Activated CD8-positive, alpha-beta memory T cell treated with anti-CD3 and anti-CD28 coated beads, Interleukin-2, amount 50 U/mL, for 24 hours (primary cell): ENCODE data around the gene RUNX1.
"Not testable (repeated sequence)": the region's sequence is repeated elsewhere in the genome, so short reads cannot be mapped to it uniquely, and the experiment has no call there.

Experiments used
- DNase-seq: peaks from one replicate; pipeline ENCODE4 v3.0.0-alpha.2; 2020; ENCODE audit errors: extremely low read depth

RUNX1 gene

DNA sequence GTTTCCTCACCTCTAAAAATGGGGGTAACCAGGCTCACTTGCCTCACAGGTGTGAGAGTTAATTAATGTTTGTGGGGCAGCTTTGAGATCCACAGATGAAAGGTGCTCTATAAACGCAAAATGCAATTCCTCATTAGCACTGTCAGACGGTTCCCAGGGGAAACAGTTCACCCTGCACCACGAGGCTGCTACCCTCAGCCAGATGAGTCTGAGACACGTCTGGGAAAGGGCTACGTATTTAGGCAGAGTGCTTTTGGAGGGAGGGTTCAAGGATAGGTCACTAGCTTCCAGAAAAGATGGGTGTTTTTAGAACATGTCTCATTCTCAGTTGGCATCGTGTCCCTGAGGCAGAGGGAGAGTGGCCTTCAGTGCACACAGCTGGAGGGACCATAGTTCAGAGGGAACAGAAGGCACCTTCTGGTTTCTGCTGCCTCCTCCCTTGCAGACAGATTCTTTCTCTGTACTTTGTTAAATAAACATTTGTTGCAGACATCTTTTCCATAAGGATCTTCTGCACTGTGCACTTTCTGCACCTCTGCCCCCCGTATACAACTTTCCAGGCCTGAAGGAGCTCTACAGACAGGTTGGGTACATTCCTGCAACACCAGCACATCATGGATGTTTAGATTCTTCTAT lies 240.4 kb downstream of the RUNX1 start:
- no peak for DNase-seq

DNA sequence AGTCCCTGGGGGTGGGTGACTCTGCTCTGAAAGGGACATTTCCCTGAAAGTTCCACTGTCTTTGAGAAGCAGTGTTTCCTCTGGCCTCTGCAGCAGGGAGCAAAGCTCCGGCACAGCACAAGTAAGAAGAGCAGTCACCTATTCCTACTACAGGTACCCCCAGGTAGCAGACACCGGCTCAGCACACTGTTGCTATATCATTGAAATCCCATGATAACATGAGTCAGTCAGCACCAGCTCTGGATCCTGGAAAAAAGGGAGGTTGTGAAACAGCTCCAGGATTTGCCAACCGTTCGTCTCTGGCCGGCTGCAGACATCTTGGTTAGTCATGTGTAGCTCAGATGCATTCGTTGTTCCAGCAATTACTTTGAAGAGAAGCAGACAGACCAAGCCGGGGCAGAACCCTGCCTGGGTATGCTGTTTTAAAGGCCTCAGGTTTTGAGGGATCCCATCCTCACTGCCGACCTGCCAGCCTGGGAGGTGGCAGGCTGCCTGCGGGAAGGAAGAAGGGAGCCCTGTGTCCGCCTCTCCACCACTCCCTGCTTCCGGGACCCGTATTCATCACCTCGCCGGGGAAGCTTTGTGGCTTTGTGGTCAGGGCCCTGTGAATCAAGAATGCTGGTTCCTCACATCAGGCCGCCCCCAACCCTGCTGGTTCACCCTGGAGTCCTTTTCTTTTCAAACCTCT lies 241.1 kb downstream of the RUNX1 start:
- DNase-seq: peak; percentile 44

DNA sequence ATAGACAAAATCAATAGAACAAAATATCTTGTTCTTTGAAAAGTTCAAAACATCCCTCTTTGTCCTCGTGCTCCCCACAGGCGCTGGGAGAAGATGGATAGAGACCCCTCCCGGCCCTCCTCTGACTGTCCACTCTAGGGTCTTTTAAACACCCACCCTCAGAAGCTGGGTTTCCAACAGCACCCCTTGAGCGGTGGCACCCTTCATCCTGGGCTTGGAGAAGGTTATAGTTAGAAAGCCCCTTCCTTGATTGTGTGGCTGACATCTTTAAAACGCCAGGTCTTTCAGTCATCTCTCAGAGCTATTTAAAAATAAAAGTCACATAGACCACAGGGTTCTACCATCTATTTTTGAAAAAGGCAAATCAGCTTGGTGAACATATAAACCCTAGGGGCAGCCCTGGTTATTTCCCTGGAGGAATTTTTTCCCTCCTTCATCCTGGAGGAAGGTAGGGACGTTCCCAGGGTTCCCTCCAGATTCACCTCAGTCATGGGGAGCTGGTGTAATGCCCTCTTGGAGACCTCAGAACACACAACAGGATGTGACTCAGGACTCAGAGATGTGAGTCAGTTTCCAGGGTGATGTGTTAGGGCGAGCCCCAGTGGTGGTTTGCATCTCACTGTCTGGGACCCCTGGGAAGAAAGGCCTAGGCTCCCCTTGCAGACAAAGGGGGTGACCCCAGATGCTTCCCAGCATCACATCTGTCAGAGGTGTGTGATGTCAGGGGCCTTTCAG lies 241.8 kb downstream of the RUNX1 start:
- DNase-seq: peak; percentile 36

DNA sequence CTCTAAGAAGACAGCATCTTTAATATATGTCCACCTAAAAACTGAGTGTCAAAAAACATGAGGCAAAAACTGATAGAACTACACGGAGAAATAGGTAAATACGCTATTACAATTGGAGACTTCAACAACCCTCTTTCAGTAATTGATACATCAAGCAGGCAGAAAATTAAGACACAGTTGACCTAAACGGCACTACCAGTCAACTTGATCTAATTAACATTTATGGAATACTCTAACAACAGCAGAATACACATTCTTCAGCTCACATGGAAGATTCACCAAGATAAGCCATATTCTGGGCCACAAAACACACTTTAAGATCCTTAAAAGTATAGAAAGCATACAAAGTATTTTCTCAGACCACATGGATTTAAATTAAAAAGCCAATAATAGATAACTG lies 242.7 kb downstream of the RUNX1 start:
- no peak for DNase-seq

DNA sequence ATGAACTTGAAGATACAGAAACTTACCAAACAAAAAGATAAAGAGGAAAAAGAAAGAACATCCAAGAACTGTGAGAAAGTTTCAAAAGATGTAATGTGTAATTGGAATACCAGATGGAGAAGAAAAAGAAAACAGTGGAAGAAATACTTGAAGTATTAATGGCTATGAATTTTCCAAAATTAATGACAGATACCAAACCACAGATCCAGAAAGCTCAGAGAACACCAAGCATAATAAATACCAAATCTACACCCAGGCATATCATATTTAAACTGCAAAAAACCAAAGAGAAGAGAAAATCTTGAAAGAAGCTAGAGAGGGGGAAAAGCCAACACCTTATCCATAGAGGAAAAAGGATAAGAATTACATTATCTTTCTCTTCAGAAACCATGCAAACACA lies 243.9 kb downstream of the RUNX1 start:
- DNase-seq: no peak

DNA sequence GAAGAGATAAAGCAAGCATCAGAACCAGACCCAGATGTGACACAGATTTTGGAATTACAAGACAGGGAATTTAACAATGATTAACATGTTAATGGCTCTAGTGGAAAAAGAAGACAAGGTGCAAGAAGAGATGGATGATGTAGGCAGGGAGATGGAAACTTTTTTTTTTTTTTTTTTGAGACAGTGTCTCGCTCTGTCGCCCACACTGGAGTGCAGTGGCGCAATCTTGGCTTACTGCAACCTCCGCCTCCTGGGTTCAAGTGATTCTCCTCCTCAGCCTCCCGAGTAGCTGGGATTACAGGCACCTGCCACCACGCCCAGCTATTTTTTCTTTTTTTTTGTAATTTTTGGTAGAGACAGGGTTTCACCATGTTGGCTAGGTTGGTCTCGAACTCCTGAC lies 244.5 kb downstream of the RUNX1 start:
- DNase-seq: not testable (repeated sequence)

DNA sequence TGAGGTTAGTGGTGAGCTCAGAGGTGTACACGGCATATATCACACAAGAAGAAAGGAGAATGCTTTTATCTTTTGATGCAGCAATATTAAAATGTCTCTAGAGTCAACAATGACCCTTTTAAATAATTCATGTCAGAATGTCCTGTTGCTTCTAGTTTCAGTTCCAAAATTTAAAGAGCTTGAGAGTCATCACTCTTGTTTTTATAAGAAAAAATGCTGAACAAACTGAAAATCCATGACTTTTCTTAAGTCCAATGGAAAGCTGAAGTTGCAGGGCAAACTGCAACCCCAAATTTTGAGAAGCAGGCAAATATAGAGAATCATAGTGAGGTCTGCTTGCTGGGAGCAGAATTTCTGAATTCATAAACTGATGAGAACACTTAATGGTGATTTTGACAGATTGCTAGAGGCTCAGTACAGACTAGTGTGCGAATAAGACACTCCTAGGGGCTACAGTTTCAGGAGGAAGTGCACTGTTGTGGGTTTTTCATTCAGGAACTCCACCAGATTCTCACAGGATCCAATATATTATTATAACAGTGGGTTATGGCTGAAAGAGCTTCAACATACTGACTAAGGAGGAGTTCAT lies 245.2 kb downstream of the RUNX1 start:
- DNase-seq: no peak

DNA sequence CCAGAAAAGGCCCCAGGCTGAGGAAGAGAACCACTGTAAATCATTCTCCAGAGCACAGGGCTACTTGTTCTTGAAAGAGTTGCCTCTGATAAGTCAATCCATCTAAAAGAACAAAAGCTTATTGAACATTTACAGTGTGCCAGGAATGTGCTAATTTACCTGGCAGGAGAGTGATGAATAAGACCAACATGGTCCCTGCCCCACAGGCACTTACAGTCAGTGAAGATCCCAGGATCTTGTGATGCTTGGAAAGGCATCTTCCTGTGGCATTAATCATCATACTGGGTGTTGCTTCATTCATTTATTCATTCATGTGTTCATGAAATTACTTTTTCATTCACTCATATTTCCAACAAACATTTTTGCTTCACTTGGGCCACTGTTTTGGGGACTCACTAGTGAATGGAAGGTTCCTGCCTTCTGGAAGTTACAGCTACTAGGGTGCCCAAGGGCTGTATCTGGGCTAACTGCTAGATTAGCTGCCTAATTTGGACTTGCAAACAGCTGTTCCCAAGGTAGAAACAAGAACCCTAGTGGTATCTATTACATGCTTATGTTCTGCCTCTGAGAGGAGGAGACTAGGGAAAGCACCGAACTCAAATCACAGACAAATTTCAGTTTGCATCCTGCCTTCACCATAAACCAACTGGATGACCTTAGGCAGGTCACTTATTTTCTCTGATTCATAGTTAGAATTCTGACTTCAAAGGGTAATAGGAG lies 246.8 kb downstream of the RUNX1 start:
- no peak for DNase-seq

DNA sequence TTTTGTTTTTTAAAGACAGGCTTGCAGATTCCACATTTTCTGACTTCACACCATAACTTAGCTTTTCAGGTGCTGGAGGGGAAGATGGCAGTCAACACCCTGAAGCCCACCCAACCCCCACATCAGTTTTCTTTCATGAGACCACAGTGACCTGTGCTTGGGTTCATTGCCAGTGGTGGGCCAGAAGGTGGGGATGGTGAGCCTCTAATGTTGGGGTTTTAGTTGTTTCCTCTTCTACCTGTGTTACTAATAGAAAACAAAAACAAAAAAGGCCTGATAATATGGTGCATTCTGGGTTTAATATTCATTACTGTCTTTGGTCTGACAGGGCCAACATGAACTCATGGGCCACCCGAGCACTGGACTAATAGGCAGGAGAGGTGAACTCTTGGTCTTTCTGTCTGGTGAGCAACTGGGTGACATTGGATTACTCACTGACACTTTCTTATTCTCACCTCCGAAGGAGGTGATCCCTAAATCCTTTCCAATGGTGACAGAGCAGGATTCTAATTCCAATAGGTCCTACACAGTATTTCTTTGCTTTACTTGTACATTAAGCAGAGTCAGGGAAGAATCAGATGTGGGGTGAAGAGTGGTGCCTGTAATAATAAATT lies 247.5 kb downstream of the RUNX1 start:
- no peak for DNase-seq

DNA sequence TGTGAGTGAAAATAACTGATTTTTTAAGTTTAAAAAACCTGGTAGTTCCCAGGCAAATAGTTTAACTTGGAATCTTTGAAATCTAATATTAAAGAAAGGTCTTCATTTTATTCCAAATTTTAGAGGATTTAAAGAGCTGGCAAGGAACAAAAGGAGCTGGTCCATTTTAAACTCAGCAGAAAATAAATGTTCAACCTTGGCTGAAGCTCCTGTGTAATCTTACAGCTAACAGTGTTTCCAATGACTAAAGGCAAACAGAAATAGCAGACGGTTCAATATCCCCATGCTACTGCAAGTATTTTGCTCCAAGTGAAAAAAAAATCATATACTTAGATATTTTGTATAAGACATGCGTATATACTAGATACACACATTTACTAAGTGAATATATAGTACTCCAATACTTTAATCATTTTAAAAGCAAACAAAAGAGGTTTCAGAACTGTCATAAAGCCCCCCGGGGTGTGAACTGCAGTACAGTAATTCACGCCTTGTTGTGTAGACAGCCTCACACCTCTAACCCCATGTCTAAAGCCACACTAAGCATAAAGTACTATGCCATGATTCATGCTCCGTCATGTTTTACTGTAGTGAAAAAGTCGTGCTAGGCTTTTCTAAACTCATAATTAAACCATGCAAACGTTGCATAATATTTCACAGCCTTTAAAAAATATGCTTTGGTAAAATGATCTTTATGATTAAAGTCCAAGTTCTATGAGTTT lies 248.1 kb downstream of the RUNX1 start:
- no peak for DNase-seq

DNA sequence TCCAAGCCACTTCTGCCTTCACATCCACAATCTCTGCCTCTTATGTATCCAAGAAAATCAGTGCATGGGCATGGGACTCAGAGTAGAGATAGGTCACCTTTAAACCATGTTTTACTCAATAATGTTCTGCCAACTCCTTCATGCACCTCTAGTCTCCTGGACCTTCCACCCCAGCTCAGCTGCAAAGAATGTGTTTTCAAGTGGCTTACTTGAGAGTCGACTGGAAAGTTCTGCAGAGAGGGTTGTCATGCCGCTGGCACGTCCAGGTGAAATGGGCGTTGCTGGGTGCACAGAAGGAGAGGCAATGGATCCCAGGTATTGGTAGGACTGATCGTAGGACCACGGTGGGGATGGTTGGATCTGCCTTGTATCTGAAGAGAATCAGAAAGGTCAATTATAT lies 250.0 kb downstream of the RUNX1 start:
- no peak for DNase-seq

DNA sequence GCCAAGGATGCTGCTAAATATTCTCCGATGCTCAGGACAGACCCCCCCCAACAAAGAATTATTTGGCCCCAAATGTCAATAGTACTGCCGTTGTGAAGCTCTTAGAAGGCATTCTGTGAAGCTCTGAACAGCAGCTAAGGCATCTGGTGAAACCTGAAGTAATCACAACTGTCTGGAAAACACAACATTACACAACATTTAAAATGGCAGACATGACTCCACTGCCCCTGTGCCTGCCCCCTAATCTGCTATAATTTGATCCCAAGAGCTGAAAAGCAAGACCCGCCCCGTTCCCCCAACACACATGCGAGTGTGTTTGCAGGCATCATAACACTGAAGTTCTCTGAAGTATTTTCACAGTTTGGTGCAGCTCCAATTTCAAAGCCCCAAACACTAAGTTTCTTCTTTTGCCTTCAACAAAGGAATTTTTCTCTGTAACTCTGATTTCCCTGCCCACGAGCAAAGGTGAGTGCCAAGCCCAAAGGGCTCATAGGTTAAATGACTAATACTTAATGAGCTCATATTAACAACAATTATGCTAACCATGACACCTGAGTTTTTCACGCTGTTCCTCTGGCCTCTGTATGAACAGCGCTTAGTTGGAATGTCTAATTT lies 251.1 kb downstream of the RUNX1 start:
- DNase-seq: no peak

DNA sequence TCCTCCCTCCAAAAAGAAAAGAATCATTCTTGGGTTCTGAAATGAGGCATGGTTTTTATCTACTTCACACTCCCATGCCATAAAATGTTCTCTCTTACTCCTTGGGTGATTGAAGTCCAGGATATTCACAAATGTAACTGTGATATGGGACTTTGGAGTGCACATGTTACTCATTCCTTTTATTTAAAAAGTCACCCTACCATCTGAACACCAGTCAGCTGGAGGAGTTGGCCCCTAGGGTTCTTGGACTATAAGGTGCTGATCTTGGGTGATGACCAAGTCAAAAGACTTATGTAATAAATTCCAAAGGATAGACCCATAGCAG lies 251.9 kb downstream of the RUNX1 start:
- no peak for DNase-seq

DNA sequence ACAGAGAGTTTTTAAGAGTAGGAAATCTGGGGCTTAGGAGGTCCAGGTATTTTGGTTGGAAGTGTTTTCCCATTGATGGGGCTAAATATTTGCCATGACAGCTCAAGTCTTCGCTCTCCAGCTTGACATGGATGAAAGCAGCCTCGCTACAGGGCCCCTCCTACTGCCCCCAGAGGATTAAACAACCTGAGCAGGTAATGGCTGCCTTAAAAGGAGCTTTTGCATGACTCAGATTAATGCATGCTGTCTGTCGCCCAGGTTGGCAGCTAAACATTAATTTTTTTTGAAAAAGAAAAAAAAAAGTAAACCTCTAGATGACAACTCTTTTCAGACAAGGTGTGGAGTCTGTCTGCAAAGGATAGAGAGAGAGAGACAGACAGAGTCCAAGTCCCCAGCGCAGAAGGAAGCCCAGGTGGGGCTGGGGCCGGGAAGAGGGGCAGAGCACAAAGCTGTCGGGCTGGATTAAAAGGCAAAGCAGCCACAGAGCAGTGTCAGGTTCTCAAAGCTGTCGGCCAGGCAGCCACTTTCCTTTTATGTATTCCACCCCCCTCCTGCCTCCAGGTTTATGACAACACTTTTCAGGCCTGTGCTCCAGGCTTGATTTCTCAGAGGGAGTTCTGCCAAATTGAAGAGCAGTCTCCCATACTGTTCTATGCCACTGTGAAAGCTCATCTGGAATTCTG lies 252.4 kb downstream of the RUNX1 start:
- DNase-seq: no peak

DNA sequence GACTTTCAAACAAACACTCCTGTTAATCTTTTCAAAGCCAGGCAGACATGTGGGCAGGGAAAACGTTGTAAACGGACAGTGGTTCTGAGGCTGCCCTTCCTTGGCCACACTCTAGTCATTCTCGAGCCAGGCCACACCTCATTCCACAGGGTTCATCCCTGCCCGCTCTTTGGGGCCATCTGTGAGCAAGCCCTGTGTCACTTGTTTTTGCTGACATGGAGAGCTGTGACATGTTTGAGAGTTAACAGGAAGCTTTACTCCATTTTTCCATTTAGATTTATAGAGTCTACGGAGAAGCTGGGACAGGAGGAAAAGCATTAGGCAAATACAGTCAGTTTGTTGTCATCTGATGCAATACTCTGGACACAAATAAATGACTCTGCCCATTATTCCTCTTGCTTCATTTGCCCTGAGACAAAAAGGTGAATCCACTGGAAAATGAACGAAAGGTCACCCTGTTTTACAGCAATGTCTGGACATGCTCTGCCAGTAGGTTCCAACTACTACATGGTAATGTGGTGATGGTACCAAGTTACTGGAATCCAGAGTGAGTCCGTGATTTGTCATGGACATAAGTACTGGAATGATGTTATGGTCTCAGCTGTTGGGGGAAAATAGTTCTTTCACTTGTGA lies 253.4 kb downstream of the RUNX1 start:
- DNase-seq: no peak

DNA sequence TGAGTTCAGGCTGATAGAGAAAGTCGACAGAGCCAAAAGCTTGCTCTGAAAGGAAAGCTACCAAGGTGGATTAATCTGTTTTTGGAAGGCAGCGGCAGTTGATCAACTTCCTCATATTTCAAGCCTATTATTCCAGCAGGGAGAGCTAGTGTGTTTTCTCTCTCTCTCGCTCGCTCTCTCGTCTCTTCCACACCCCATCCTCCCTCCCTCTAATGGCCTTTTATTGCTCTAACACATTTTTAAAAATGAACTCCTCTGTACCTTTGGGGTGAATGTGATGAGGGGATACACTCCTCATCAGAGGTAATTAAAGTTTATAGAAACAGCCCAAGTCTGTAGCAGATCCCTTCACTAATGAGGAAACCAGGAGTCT lies 253.9 kb downstream of the RUNX1 start:
- no peak for DNase-seq

DNA sequence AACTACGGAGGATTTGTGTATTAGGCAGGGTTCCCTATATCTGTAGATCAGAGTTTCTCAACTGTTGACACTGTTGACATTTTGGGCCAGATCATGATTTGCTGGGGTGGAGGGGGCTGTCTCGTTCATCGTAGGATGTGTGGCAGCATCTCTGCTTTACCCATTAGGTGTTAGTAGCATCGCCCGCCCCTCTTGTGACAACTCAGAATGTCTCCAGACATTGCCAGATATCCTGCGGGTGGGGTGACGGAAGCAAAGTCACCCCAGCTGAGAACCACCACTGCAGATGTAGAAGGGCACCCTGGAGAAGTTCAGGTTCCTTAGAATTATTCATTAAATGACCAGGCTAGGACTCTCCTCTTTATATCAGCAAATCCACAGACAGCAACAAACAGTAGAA lies 254.4 kb downstream of the RUNX1 start:
- no peak for DNase-seq

DNA sequence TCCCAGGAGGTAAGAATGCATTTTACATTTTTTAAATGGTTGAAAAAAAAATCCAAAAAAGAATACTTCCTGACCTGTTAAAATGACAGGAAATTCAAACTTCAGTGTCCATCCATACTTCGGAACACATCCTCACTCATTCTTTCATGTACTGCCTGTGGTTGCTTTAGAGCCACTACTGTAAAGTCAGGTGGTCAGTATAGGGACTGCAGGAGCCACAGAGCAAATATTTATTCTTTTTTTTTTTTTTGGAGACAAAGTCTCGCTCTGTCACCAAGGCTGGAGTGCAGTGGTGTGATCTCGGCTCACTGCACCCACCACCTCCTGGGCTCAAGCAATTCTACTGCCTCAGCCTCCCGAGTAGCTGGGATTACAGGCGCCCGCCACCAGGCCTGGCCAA lies 255.6 kb downstream of the RUNX1 start:
- no peak for DNase-seq

DNA sequence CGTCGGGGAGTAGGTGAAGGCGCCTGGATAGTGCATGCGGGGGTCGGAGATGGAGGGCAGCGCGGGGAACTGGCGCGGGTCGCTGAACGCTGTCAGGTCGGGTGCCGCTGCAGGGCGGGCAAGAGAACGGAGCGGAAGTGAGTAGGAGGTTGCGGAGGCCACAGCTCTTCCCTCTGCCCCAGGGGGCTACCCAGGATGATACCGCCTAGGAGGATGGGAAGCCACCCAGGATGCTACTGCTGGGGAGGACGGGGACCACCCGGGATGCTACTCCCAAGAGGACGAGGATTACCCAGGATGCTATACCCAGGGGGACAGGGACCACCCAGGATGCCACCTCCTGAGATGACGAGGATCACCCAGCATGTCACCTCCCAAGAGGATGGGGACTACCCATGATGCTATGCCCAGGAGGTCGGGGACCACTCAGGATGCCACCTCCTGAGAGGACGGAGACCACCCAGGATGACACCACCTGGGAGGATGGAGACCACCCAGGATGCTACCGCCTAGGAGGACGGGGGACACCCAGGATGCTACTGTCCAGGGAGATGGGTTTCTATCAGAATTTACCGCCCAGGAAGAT lies 256.5 kb downstream of the RUNX1 start:
- no peak for DNase-seq
